Hepatocyte (in vitro differentiated cells): Measurements from ENCODE around the gene FAM217B. TPM values are rescaled to one million over a fixed set of nuclear protein-coding genes. Genes with fewer than 3 reads are reported as not detected.

Source experiments
- DNase-seq: peaks from one replicate; pipeline ENCODE4 v3.0.0-alpha.2; 2016; ENCODE audit warnings: low spot score
- H2AFZ ChIP-seq: fragments of 200-600 bp; sonication (generic); 2 replicates; pipeline ENCODE4 v1.6.0; 2016; ENCODE audit warnings: antibody characterized with exemption, mild to moderate bottlenecking
- H3K27ac ChIP-seq: fragments of 200-600 bp; sonication (generic); 2 replicates; pipeline ENCODE4 v1.5.1; 2016; ENCODE audit warnings: mild to moderate bottlenecking
- H3K27me3 ChIP-seq: fragments of 200-600 bp; sonication (generic); 2 replicates; pipeline ENCODE4 v1.6.1; 2016
- H3K36me3 ChIP-seq: fragments of 200-600 bp; sonication (generic); replicated peaks from 2 replicates; pipeline ENCODE4 v1.5.1; 2016; ENCODE audit warnings: low read depth; ENCODE audit not compliant: insufficient read depth
- H3K4me1 ChIP-seq: fragments of 200-600 bp; sonication (generic); 2 replicates; pipeline ENCODE4 v1.5.1; 2016; ENCODE audit warnings: mild to moderate bottlenecking, moderate library complexity; ENCODE audit not compliant: insufficient read depth
- H3K4me2 ChIP-seq: fragments of 200-600 bp; sonication (generic); 2 replicates; pipeline ENCODE4 v1.6.0; 2016
- H3K4me3 ChIP-seq: fragments of 200-600 bp; sonication (generic); 2 replicates; pipeline ENCODE4 v1.5.1; 2016; ENCODE audit warnings: mild to moderate bottlenecking
- H3K79me2 ChIP-seq: fragments of 200-600 bp; sonication (generic); 2 replicates; pipeline ENCODE4 v1.6.0; 2017; ENCODE audit warnings: mild to moderate bottlenecking
- H3K9me2 ChIP-seq: fragments of 200-600 bp; sonication (generic); replicated peaks from 2 replicates; pipeline ENCODE4 v1.6.0; 2017; ENCODE audit warnings: mild to moderate bottlenecking; ENCODE audit not compliant: insufficient read depth
- H3K9me3 ChIP-seq: fragments of 200-600 bp; sonication (generic); 2 replicates; pipeline ENCODE4 v1.5.1; 2016; ENCODE audit warnings: low read depth, mild to moderate bottlenecking
- H4K20me1 ChIP-seq: fragments of 200-600 bp; sonication (generic); 2 replicates; pipeline ENCODE4 v1.6.0; 2016; ENCODE audit warnings: mild to moderate bottlenecking; ENCODE audit not compliant: insufficient read depth, poor library complexity, severe bottlenecking
- EZH2 ChIP-seq: fragments of 200-600 bp; sonication (generic); IDR thresholded peaks from 2 replicates; pipeline ENCODE4 v1.6.1; 2016; ENCODE audit warnings: antibody characterized with exemption, mild to moderate bottlenecking, borderline replicate concordance
- EZH2phosphoT487 ChIP-seq: fragments of 200-600 bp; sonication (generic); IDR thresholded peaks from one replicate; pipeline ENCODE4 v1.6.1; 2018; ENCODE audit warnings: antibody characterized with exemption, mild to moderate bottlenecking, low read depth, moderate library complexity; ENCODE audit not compliant: unreplicated experiment, severe bottlenecking
- WGBS: methylation state at CpG from one replicate; pipeline ENCODE4 v1.1.6; 2016; ENCODE audit warnings: low lambda C conversion rate; ENCODE audit errors: missing lambda C conversion rate; 5-methylcytosine and 5-hydroxymethylcytosine counted together
- polyA plus RNA-seq: library from polyadenylated mRNA; unstranded; fragments of >200 nt; fragmentation: Nextera tagmentation; extraction: Ambion mirVana; gene quantifications from 2 replicates; pipeline ENCODE4 v1.2.1, GENCODE V29; 2016
- total RNA-seq: library from RNA; depleted of rRNA; stranded (reverse); fragments of >200 nt; gene quantifications from 2 replicates; pipeline ENCODE4 v1.2.3, GENCODE V29; 2014
- TF ChIP-seq, protein P1 (sequence below): fragments of 200-600 bp; sonication (generic); IDR thresholded peaks from 2 replicates; pipeline ENCODE4 v1.5.1; 2016; ENCODE audit warnings: antibody characterized with exemption, mild to moderate bottlenecking; ENCODE audit not compliant: poor library complexity

The FAM217B gene
- total and polyA plus RNA-seq, 2 experiments from 2014 or later: 14.7 to 15.2 TPM

DNA sequence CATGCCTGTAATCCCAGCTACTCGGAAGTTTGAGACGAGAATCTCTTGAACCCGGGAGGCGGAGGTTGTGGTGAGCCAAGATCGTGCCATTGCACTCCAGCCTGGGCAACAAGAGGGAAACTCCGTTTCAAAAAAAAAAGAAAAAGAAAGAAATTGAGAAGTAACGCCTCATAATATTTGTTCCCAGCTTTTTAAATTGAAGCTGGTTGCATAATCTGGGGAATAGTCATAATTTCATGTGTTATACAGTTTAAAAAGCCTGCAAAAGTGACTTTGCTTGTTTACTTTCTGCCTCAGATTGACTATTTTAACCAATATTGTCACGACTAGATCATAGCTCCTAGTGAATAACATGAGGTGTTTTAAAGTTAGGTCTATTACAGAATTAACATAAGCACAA lies 7.2 kb downstream of the FAM217B start:
- Histone ChIP-seq H3K27me3 (no peaks in the 10 kb centered on the region), H3K4me3 (no peak overlapping the region), H2AFZ (no peak overlapping the region), H3K9me2 (no peaks in the 10 kb centered on the region), H3K4me1 (peaks cover 4% of the 10 kb centered on the region), H3K36me3 (no peaks in the 10 kb centered on the region), H3K27ac (no peak overlapping the region), H3K4me2 (no peak overlapping the region), H4K20me1 (no peaks in the 10 kb centered on the region), H3K9me3 (no peaks in the 10 kb centered on the region), H3K79me2 (peaks cover 12% of the 10 kb centered on the region)
- 94% methylated on average over 7 of the region's 8 CpGs for WGBS
- DNase-seq: no peak
- TF ChIP-seq EZH2phosphoT487 (no peak), EZH2 (no peak)
- TF ChIP-seq, protein P1, sequence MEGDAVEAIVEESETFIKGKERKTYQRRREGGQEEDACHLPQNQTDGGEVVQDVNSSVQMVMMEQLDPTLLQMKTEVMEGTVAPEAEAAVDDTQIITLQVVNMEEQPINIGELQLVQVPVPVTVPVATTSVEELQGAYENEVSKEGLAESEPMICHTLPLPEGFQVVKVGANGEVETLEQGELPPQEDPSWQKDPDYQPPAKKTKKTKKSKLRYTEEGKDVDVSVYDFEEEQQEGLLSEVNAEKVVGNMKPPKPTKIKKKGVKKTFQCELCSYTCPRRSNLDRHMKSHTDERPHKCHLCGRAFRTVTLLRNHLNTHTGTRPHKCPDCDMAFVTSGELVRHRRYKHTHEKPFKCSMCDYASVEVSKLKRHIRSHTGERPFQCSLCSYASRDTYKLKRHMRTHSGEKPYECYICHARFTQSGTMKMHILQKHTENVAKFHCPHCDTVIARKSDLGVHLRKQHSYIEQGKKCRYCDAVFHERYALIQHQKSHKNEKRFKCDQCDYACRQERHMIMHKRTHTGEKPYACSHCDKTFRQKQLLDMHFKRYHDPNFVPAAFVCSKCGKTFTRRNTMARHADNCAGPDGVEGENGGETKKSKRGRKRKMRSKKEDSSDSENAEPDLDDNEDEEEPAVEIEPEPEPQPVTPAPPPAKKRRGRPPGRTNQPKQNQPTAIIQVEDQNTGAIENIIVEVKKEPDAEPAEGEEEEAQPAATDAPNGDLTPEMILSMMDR: no peak

DNA sequence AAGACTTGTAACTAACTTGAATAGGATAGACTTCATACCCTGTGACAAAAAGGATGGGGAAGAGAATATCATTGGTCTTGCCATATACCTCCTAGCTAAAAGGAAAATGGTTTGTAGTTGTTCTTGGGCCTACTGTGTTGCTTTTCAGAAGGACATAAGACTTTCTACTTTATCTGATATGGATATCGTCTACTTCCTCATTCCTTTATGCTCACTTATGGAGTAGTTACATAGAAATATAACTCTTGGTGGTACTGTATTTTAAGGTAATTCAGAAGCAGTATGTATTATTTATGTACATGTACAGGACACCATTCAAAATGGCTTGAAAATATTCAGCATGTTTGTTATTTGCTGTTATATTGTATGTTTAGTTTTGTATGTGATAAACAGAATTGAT lies 8.0 kb downstream of the FAM217B start:
- Histone ChIP-seq H3K79me2 (peaks cover 4% of the 10 kb centered on the region), H3K9me3 (no peaks in the 10 kb centered on the region), H3K4me2 (no peak overlapping the region), H4K20me1 (no peaks in the 10 kb centered on the region), H3K4me1 (peaks cover 4% of the 10 kb centered on the region), H3K4me3 (no peak overlapping the region), H2AFZ (no peak overlapping the region), H3K9me2 (no peaks in the 10 kb centered on the region), H3K36me3 (no peaks in the 10 kb centered on the region), H3K27ac (no peak overlapping the region), H3K27me3 (no peaks in the 10 kb centered on the region)
- WGBS: 55% methylated on average over 1 of the region's 1 CpG
- DNase-seq: no peak
- TF ChIP-seq, protein P1: no peak
- TF ChIP-seq EZH2 (no peak), EZH2phosphoT487 (no peak)

DNA sequence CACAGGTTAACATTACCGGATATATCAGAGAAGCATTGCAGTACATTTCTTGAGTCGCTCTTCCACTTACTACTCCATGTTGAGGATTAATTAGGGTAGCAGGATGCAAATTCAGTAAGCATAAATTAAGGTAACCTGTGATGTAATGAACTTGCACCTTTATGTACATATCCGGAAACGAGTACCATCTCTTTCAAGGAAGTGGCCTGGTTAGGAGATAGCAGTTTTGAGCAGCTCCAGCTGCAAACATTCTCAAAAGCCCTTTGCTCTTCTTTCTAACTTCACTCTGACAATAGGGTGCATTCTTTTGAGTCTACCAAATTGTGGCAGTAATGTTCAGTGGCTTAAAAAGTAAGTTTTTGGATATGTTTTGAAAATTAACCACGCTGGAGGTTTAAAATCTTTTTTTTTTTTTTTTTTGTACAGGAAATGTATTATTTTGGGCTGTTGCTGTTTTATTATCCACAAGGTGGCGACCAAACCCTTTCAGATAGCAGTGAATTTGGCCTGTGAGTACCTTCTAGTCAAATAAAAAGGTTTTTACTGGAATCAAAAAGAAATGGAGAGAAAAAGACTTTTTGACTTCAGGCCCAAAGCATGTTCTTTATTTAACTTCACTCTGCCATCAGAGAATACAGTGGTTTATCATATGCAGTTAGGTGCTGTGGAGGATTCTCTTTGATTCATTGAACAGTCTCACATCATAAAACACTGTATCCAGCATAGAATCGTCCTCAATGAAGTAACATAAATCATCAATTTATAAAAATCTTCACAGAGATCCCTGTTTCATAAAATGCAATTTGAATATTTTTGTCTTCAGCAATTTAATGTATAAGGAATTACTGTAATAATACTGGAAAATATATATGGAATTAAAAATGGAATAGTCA lies 8.9 kb downstream of the FAM217B start:
- no peak overlapping the region for H3K4me3 ChIP-seq
- H2AFZ ChIP-seq: no peak overlapping the region
- DNase-seq: peak; percentile 69
- H3K4me2 ChIP-seq: no peak overlapping the region
- H3K9me3 ChIP-seq: no peaks in the 10 kb centered on the region
- no peaks in the 10 kb centered on the region for H3K27me3 ChIP-seq
- no peak for TF ChIP-seq EZH2
- TF ChIP-seq, protein P1: peak; percentile 72
- TF ChIP-seq EZH2phosphoT487: no peak
- no peaks in the 10 kb centered on the region for H4K20me1 ChIP-seq
- H3K9me2 ChIP-seq: no peaks in the 10 kb centered on the region
- 54% methylated on average over 7 of the region's 7 CpGs for WGBS
- H3K79me2 ChIP-seq: peaks cover 3% of the 10 kb centered on the region
- peaks cover 4% of the 10 kb centered on the region for H3K4me1 ChIP-seq
- no peak overlapping the region for H3K27ac ChIP-seq
- no peaks in the 10 kb centered on the region for H3K36me3 ChIP-seq
